ENCODE measurements around the gene TMSB15B.
A peak's percentile ranks its signal among the peaks of the same experiment; 100 is the strongest.

DNA sequence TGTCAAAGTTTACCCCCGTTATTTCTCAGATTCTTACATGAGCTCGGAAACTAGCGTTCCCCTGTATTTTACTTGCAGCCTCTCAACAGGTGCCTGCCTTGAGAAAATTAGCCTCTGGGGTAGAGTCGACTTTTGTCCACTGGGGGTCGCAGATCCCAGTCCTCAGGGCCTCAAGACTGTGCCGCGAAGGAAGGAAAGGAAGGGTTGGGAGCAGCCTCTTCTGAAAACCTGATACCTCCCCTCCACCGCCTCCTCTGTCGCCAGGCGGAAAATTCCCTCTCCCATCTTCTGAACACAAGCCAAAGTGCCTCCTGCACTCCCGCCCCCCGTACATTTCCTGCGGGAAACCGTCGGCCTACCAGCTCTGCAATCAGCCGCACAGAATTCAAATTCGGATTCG lies 44.4 kb upstream of the TMSB15B start:
- TF ChIP-seq, protein P1, sequence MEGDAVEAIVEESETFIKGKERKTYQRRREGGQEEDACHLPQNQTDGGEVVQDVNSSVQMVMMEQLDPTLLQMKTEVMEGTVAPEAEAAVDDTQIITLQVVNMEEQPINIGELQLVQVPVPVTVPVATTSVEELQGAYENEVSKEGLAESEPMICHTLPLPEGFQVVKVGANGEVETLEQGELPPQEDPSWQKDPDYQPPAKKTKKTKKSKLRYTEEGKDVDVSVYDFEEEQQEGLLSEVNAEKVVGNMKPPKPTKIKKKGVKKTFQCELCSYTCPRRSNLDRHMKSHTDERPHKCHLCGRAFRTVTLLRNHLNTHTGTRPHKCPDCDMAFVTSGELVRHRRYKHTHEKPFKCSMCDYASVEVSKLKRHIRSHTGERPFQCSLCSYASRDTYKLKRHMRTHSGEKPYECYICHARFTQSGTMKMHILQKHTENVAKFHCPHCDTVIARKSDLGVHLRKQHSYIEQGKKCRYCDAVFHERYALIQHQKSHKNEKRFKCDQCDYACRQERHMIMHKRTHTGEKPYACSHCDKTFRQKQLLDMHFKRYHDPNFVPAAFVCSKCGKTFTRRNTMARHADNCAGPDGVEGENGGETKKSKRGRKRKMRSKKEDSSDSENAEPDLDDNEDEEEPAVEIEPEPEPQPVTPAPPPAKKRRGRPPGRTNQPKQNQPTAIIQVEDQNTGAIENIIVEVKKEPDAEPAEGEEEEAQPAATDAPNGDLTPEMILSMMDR (IDR thresholded peaks at IDR 0.05): peak in 3 of 4 experiments; percentile 26 to 67 (median 46)
- no peak for TF ChIP-seq POLR2A (IDR thresholded peaks at IDR 0.05)
- no peak for TF ChIP-seq POLR2AphosphoS5 (IDR thresholded peaks at IDR 0.05)

All from gastroesophageal sphincter (tissue), 3 donors.